Duodenal mucosa (tissue), 2 donors: ENCODE measurements around the gene FHAD1.
A peak's percentile ranks its signal among the peaks of the same experiment; 100 is the strongest.

Experiments
- H3K27ac ChIP-seq: one replicate; pipeline ENCODE4 v1.7.0; 2013; ENCODE audit warnings: low read depth, low read length
- H3K27me3 ChIP-seq, 2 donors: one replicate each; pipeline ENCODE4 v1.7.0; 2013; ENCODE audit warnings: low read length in 2 of 2, control low read depth in 1 of 2; ENCODE audit not compliant: insufficient read depth in 2 of 2, control insufficient read depth in 1 of 2
- H3K36me3 ChIP-seq, 2 donors: one replicate each; pipeline ENCODE4 v1.7.0; 2013; ENCODE audit warnings: low read length in 2 of 2, control low read depth in 1 of 2; ENCODE audit not compliant: insufficient read depth in 2 of 2, control insufficient read depth in 1 of 2
- H3K4me1 ChIP-seq, 2 donors: one replicate each; pipeline ENCODE4 v1.7.0; 2013; ENCODE audit warnings: low read length in 2 of 2, control low read depth in 1 of 2; ENCODE audit not compliant: insufficient read depth in 2 of 2, control insufficient read depth in 1 of 2
- H3K4me3 ChIP-seq, 2 donors: one replicate each; pipeline ENCODE4 v1.7.0; 2013; ENCODE audit warnings: low read length in 2 of 2, low read depth in 1 of 2
- H3K9ac ChIP-seq, 2 donors: one replicate each; pipeline ENCODE4 v1.7.0; 2013; ENCODE audit warnings: low read length in 2 of 2, low read depth in 1 of 2
- H3K9me3 ChIP-seq, 2 donors: one replicate each; pipeline ENCODE4 v1.7.0; 2013; ENCODE audit warnings: low read length in 2 of 2, control low read depth in 1 of 2; ENCODE audit not compliant: control insufficient read depth in 1 of 2

The FHAD1 gene

DNA sequence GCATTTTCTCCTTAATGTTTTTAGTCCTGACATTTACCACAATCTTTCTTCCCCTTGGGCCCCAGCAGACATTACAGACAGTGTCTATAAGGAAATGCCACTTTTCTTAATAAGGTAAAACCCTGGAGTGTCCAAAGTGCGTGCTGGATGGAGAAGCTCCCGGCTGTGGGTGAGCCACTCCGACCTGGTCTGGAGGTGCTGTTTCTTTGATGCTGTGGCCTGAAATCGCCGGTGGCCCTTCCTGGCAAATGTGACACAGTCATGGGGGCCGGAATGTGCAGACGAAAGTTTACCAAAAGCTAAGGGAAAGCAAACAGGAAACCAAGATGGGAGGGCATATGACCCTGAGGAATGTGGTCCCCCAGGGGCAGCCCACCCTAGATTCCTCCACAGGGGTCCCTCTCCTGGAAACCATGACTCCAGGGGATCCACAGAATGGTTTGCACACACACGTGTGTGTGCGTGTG is 77.9 kb downstream of the FHAD1 start:
- Histone ChIP-seq H3K4me3 (no peak overlapping the region), H3K36me3 (no peaks in the 10 kb centered on the region), H3K4me1 (peaks cover 22 to 26% of the 10 kb centered on the region in 2 donors), H3K9ac (peak overlapping the region in 1 of 2 donors; percentile 6), H3K27me3 (no peaks in the 10 kb centered on the region), H3K27ac (no peak overlapping the region), H3K9me3 (peaks cover 0 to 6% of the 10 kb centered on the region in 2 donors)

DNA sequence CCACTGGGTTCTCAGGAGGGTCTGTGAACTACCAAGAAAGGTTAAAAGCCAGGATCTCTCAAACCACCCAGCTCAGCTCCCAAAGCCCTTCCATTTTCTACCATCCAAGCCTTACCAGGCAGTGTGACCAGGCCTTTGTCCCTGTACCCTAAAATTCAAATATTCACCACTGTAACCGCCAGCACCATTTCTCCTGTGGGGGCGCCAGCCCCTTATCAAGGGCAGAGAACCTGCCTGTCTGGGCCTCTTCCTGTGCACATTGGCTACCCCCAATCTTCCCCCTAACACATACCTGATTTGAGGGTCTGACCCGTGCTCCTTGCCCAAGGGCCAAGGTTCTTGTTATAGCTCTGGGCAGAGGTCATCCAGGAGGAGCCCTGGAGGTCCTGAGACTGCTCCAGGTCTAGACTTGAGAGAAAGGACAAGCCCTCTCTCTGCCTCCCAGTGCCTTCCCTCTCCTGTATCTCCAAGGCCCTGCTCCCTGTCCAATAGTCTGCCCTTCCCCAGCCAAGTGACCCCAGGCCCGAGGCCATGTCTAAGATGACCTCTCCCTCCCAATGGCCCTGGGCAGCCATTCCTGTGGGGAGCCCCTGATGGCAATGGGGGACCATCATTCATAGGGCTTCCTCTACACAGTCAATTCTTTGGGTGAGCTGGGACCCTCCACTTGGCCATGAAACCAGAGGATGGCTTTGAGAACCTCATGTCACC is 78.5 kb downstream of the FHAD1 start:
- no peaks in the 10 kb centered on the region for H3K27me3 ChIP-seq
- H3K4me3 ChIP-seq: no peak overlapping the region
- H3K9me3 ChIP-seq: no peaks in the 10 kb centered on the region
- H3K4me1 ChIP-seq: peaks cover 22 to 26% of the 10 kb centered on the region in 2 donors
- H3K36me3 ChIP-seq: no peaks in the 10 kb centered on the region
- H3K9ac ChIP-seq: no peak overlapping the region
- H3K27ac ChIP-seq: no peak overlapping the region

DNA sequence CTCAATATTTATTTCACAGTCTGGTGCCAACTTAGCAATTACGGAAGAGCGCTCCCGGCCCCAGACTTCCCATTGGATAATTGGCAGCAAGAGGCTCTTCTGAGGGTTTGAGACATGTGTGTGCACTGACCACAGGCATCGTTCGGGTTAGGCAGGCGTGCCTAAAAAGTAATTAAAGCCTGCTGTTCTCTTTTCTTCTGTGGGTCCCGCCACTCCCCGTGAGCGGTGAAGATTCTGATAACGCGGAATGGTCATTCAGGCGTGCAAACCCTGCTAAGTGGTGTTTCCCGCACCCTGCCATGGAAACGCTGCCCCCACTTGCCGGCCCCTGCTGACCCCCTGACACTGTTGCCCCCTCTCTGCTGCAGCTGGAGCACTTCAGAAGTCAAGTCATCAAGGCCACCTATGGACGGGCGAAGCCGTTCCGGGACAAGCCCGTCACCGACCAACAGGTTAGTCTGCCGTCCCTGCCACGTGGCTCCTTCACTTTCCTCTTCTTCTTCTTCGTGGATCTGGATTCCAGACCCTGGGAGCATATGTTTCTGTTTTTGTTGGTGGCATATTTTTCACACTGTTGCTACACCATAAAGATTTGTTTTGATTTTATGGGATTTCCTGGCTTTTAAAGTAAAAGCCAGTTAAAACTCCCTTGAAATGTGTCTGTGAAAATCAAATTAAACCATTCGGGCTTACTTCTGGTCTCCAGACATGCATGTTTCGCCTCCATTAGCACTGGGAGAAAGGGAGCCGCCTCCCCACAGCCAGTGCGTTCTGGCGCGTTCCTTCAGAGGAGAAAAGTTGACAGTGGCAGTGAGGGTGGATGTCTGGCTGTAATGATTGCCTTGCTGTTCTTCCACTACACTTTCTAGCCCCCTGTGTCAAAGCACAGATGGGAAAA is 79.9 kb downstream of the FHAD1 start:
- Histone ChIP-seq H3K9ac (no peak overlapping the region), H3K27me3 (no peaks in the 10 kb centered on the region), H3K27ac (no peak overlapping the region), H3K4me1 (peaks cover 22 to 29% of the 10 kb centered on the region in 2 donors), H3K9me3 (no peaks in the 10 kb centered on the region), H3K36me3 (no peaks in the 10 kb centered on the region), H3K4me3 (no peak overlapping the region)

DNA sequence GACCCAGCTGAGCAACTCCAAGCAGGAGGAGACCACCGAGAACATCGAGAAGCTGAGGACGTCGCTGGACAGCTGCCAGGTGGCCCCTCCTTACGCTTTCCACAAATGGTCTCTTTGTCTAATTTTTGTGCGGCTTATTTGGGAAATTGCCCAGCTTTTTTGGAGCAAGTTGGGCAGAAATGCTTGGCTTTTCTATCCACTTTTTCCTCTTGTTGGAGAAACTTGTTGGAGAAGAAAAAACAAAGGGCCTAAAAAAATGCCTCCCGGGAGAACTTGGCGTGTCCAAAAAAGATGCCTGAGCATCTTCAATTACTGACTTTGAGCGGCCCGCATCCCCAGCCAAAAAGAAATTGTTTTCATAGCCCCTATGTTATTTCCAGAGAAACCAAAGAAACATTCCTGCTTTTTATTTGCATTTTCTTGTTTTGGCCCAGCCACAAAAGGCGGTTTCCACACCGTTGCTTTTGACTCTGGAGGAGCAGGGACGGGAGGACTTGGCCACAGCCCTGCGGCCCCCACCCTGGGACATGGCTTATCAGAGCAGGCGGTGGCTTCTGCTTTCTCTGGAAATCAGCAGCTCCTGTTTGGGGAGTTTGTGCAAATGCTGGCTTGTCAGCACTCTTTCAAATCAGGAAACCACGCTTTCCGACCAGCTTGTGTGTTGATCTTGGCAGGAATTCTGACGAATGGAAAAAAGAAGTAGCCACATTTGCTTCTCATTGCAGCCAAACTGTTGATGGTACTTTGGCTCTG is 81.5 kb downstream of the FHAD1 start:
- no peaks in the 10 kb centered on the region for H3K36me3 ChIP-seq
- H3K9ac ChIP-seq: no peak overlapping the region
- no peak overlapping the region for H3K4me3 ChIP-seq
- no peak overlapping the region for H3K27ac ChIP-seq
- peaks cover 22 to 32% of the 10 kb centered on the region in 2 donors for H3K4me1 ChIP-seq
- H3K27me3 ChIP-seq: no peaks in the 10 kb centered on the region
- no peaks in the 10 kb centered on the region for H3K9me3 ChIP-seq

DNA sequence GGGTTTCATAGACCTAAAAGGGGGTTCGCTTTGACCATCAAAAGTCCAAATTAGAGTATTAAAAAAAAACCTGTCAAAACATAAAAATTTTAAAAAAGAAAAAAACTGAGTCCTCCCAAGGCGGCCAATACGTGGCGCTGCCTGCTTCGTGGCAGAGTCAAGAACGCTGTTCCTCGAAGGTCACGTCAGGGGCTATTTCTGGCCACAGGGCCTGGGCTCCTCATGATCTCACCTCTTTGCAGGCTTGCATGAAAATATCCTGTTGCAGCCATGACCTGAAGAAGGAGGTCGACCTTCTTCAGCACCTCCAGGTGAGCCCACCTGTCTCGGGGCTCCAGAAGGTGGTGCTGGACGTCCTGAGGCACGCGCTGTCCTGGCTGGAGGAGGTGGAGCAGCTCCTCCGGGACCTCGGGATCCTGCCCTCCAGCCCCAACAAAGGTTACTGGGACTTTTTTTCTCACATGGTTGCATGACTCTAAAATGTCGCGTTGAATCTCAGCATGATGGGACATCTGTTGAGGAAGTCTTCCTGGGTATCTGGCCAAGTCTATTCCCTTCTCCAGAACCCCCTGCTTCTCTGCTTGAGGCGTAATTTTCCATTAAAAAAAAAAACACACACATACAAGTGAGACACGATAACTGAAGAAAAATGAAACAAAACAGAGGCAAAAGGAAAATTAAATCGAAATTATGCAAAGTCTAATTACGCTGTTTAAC is 82.2 kb downstream of the FHAD1 start:
- no peaks in the 10 kb centered on the region for H3K36me3 ChIP-seq
- H3K4me1 ChIP-seq: peaks cover 20 to 25% of the 10 kb centered on the region in 2 donors
- H3K27ac ChIP-seq: no peak overlapping the region
- H3K4me3 ChIP-seq: no peak overlapping the region
- H3K27me3 ChIP-seq: no peaks in the 10 kb centered on the region
- no peaks in the 10 kb centered on the region for H3K9me3 ChIP-seq
- no peak overlapping the region for H3K9ac ChIP-seq

DNA sequence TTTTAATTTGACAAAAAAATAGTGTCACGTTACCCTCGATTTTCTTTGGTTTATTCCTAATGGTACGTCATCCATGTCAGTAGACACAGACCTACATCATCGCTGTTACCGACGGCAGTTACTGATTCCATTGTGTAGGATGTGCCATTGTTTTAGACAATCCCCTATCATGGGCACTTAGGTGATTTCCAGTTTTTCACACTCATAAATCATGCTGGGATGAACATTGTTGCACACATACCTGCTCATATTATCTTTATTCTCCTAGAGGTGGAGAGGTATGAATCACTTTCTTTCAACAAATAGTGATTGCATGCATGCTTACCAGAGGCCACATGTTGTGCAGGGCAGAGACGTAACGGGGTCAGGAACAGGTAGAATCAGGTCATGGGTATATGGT is 83.0 kb downstream of the FHAD1 start:
- Histone ChIP-seq H3K27ac (no peak overlapping the region), H3K27me3 (no peaks in the 10 kb centered on the region), H3K9ac (no peak overlapping the region), H3K4me3 (no peak overlapping the region), H3K9me3 (no peaks in the 10 kb centered on the region), H3K4me1 (peaks cover 12 to 17% of the 10 kb centered on the region in 2 donors), H3K36me3 (no peaks in the 10 kb centered on the region)

DNA sequence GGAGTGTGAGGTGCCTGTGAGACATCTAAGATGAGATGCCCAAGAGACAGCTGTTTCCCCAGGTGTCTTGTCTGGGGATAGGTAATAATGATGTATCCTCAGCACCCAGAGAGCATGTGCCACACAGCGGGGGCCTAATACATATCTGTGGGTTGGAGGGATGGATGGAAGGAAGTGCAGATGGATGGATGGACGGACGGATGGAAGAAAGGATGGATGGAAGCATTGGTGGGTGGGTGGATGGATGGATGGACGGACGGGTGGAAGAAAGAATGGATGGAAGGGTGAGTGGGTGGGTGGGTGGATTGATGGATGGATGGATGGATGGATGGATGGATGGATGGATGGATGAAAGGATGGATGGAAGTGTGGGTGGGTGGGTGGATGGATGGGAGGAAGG is 84.2 kb downstream of the FHAD1 start:
- Histone ChIP-seq H3K4me1 (peaks cover 8 to 11% of the 10 kb centered on the region in 2 donors), H3K27ac (no peak overlapping the region), H3K36me3 (no peaks in the 10 kb centered on the region), H3K4me3 (no peak overlapping the region), H3K27me3 (no peaks in the 10 kb centered on the region), H3K9me3 (no peaks in the 10 kb centered on the region), H3K9ac (no peak overlapping the region)

DNA sequence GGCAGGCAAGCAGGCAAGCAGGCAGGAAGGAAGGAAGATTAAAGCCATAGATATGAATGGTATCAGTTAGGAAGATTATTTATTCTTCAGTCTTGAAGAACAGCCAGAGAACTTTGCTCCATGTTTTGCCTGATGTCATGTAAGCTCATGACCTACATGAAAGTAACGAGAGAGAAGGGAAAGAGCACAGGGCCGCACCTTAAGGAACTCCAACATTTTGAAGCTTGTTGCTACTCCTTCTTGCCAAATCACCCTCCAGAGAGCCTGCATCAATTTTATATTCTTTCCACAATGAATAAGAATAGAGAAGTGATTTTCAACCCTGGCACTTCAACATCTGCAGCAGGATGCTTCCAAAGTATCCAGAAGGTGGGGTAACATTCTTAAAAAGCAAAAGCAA is 84.7 kb downstream of the FHAD1 start:
- Histone ChIP-seq H3K27ac (no peak overlapping the region), H3K4me1 (peaks cover 8 to 14% of the 10 kb centered on the region in 2 donors)

DNA sequence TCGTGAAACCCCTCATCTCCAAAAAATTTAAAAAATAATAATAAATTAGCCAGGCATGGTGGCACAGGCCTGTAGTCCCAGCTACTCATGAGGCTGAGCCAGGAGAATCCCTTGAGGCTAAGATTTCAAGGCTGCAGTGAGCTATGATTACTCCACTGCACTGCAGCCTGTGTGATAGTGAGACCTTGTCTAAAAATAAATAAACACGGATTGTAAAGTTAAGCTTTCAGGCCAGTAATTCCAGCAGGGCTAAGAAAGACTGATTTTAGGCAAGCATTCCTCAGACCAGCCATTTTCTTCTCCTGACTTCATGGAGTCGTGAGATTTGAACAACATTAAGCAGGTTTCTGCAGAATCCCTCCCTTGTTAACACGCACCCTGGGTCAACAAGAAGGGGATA is 85.5 kb downstream of the FHAD1 start:
- Histone ChIP-seq H3K4me3 (no peak overlapping the region), H3K27ac (no peak overlapping the region), H3K9me3 (no peaks in the 10 kb centered on the region), H3K4me1 (peaks cover 8 to 14% of the 10 kb centered on the region in 2 donors), H3K36me3 (no peaks in the 10 kb centered on the region), H3K9ac (no peak overlapping the region), H3K27me3 (no peaks in the 10 kb centered on the region)

More for the DNA sequence above, 84.7 kb downstream of the FHAD1 start:
- H3K36me3 ChIP-seq: no peaks in the 10 kb centered on the region
- no peak overlapping the region for H3K9ac ChIP-seq
- H3K27me3 ChIP-seq: no peaks in the 10 kb centered on the region
- H3K9me3 ChIP-seq: no peaks in the 10 kb centered on the region
- H3K4me3 ChIP-seq: no peak overlapping the region
